ENCODE data around the gene ABCC2. TPM values are rescaled to one million over a fixed set of nuclear protein-coding genes. Genes with fewer than 3 reads are reported as not detected.

Gene ABCC2
- total and polyA plus RNA-seq, 11 donors, result 0.08 to 0.72 (median 0.20) TPM; not detected in 1

- TF ChIP-seq POLR2A (IDR thresholded peaks at IDR 0.05) (no peak), CTCF (IDR thresholded peaks at IDR 0.05) (no peak)
- no peak for ATAC-seq
- 46 to 92% (median 68%) methylated on average over 5 of the region's 5 CpGs for WGBS, 4 donors
- Histone ChIP-seq H3K9me3 (no peaks in the 10 kb centered on the region), H3K4me3 (no peak overlapping the region), H3K27ac (no peak overlapping the region), H3K36me3 (no peaks in the 10 kb centered on the region), H3K27me3 (no peaks in the 10 kb centered on the region), H3K4me1 (peaks cover 0 to 6% (median 0%) of the 10 kb centered on the region in 12 donors)
- no peak for DNase-seq
- intact Hi-C loops (cut with DNase I), result no loop called here
These were observed 4.9 kb downstream of the ABCC2 start for GRCh38 chr10:99787311-99787710.

GRCh38 chr10:99787782-99788445 is 5.5 kb downstream of the ABCC2 start:
- WGBS, 4 donors, result 78 to 92% (median 86%) methylated on average over 7 of the region's 7 CpGs
- no peak for ATAC-seq
- intact Hi-C loops (cut with DNase I), result no loop called here
- no peak overlapping the region for H3K4me3 ChIP-seq
- no peaks in the 10 kb centered on the region for H3K27me3 ChIP-seq
- peak overlapping the region in 5 of 12 donors; percentile 26 to 67 (median 49) for H3K27ac ChIP-seq
- no peaks in the 10 kb centered on the region for H3K36me3 ChIP-seq
- no peak for DNase-seq
- peaks cover 0 to 6% (median 0%) of the 10 kb centered on the region in 12 donors for H3K4me1 ChIP-seq
- TF ChIP-seq CTCF (IDR thresholded peaks at IDR 0.05), result no peak
- no peak for TF ChIP-seq POLR2A (IDR thresholded peaks at IDR 0.05)
- no peaks in the 10 kb centered on the region for H3K9me3 ChIP-seq

DNA sequence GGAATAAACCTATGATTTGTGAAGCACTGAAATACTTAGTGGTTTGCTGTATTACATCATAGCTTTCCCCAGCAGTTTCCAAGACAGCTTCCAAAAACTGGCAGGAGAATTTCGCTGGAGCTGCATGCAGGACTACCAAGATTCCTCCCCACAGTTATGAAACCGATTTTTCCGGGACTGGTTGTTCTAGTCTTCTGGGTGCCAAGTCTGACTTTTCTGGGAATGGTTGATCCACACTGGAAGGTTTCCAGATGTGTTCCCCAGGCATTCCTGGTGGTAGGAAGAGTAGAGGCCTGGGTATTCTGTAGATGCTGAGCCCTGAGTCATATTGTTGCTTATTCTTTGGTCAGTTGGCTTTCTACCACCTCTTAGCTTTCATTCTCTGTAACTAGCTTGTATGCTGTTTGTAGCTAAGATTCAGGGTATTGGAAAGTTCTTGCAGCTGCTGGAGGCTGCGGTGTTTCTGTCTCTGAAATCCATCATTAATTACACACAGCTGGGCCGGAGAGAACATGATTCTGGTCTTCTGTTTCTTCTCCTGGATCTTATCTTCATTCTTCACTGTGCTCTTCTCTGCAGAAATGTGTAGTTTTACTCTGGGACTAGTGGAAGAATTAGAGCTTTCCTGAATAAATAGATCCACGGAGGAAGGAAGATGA is 6.3 kb downstream of the ABCC2 start:
- Histone ChIP-seq H3K4me1 (peaks cover 0 to 6% (median 0%) of the 10 kb centered on the region in 12 donors), H3K27ac (peak overlapping the region in 7 of 12 donors; percentile 18 to 81 (median 49)), H3K4me3 (no peak overlapping the region), H3K36me3 (no peaks in the 10 kb centered on the region), H3K27me3 (no peaks in the 10 kb centered on the region), H3K9me3 (no peaks in the 10 kb centered on the region)
- intact Hi-C loops (cut with DNase I), result no loop called here
- TF ChIP-seq CTCF (IDR thresholded peaks at IDR 0.05) (no peak), POLR2A (IDR thresholded peaks at IDR 0.05) (no peak)
- WGBS, 4 donors, result 62 to 85% (median 76%) methylated on average over 6 of the region's 6 CpGs
- peak; percentile 72 to 88 (median 80) for ATAC-seq
- DNase-seq, result peak in 3 of 5 donors; percentile 18 to 30 (median 20)

- intact Hi-C loops (cut with DNase I), result no loop called here
- H3K27ac ChIP-seq, result no peak overlapping the region
- H3K4me3 ChIP-seq, result no peak overlapping the region
- no peak for ATAC-seq
- WGBS, 4 donors, result 91 to 94% (median 92%) methylated on average over 3 of the region's 3 CpGs
- DNase-seq, result no peak
- no peaks in the 10 kb centered on the region for H3K27me3 ChIP-seq
- H3K9me3 ChIP-seq, result no peaks in the 10 kb centered on the region
- no peak for TF ChIP-seq POLR2A (IDR thresholded peaks at IDR 0.05)
- TF ChIP-seq CTCF (IDR thresholded peaks at IDR 0.05), result no peak
- H3K36me3 ChIP-seq, result no peaks in the 10 kb centered on the region
- H3K4me1 ChIP-seq, result peaks cover 0 to 6% (median 0%) of the 10 kb centered on the region in 12 donors
These were observed 9.4 kb downstream of the ABCC2 start for GRCh38 chr10:99791831-99792230.
